Loucy (cell line): ENCODE results near the gene BMAL2.

Experiments
- H2AFZ ChIP-seq: fragments of 200-600 bp; sonication (generic); 2 replicates; pipeline ENCODE4 v1.6.0; 2016; ENCODE audit warnings: antibody characterized with exemption, mild to moderate bottlenecking, low read length, moderate library complexity
- H3F3A ChIP-seq: fragments of 200-600 bp; 2 replicates; pipeline ENCODE4 v1.6.0; 2016; ENCODE audit warnings: antibody characterized with exemption, low read depth, mild to moderate bottlenecking
- H3K27me3 ChIP-seq: fragments of 200-600 bp; sonication (generic); 2 replicates; pipeline ENCODE4 v1.6.1; 2014; ENCODE audit warnings: low read length, mild to moderate bottlenecking; ENCODE audit not compliant: insufficient read depth, poor library complexity, severe bottlenecking
- H3K36me3 ChIP-seq: fragments of 200-600 bp; sonication (generic); 2 replicates; pipeline ENCODE4 v1.6.1; 2016; ENCODE audit warnings: low read length; ENCODE audit not compliant: insufficient read depth
- H3K4me1 ChIP-seq: fragments of 200-600 bp; sonication (generic); 2 replicates; pipeline ENCODE4 v1.5.1; 2014; ENCODE audit warnings: low read length, mild to moderate bottlenecking; ENCODE audit not compliant: insufficient read depth, poor library complexity, severe bottlenecking
- H3K4me2 ChIP-seq: fragments of 200-600 bp; sonication (generic); 2 replicates; pipeline ENCODE4 v1.6.0; 2014; ENCODE audit warnings: antibody characterized with exemption, low read length, low read depth, mild to moderate bottlenecking; ENCODE audit not compliant: poor library complexity, severe bottlenecking
- H3K4me3 ChIP-seq: fragments of 200-600 bp; sonication (generic); 2 replicates; pipeline ENCODE4 v1.5.1; 2014; ENCODE audit warnings: low read length, mild to moderate bottlenecking, mixed read lengths; ENCODE audit not compliant: poor library complexity, severe bottlenecking
- H3K79me2 ChIP-seq: fragments of 200-600 bp; sonication (generic); 2 replicates; pipeline ENCODE4 v1.6.1; 2014; ENCODE audit warnings: low read length; ENCODE audit not compliant: insufficient read depth
- H3K9ac ChIP-seq: fragments of 200-600 bp; sonication (generic); 2 replicates; pipeline ENCODE4 v1.6.0; 2014; ENCODE audit warnings: mild to moderate bottlenecking, low read depth, low read length, moderate library complexity; ENCODE audit not compliant: poor library complexity, severe bottlenecking
- H3K9me2 ChIP-seq: fragments of 200-600 bp; sonication (generic); replicated peaks from 2 replicates; pipeline ENCODE4 v1.6.1; 2016; ENCODE audit warnings: low read depth, low read length, mixed read lengths
- H3K9me3 ChIP-seq: fragments of 200-600 bp; sonication (generic); 2 replicates; pipeline ENCODE4 v1.6.1; 2014; ENCODE audit warnings: mild to moderate bottlenecking, antibody characterized with exemption, low read length, low read depth; ENCODE audit not compliant: insufficient read depth
- H4K20me1 ChIP-seq: fragments of 200-600 bp; sonication (generic); 2 replicates; pipeline ENCODE4 v1.6.0; 2014; ENCODE audit warnings: antibody characterized with exemption, low read length, mild to moderate bottlenecking; ENCODE audit not compliant: insufficient read depth, poor library complexity, severe bottlenecking
- EZH2phosphoT487 ChIP-seq: fragments of 200-600 bp; IDR thresholded peaks from 2 replicates; pipeline ENCODE4 v1.6.1; 2018; ENCODE audit warnings: antibody characterized with exemption, mild to moderate bottlenecking, moderate library complexity, borderline replicate concordance
- TF ChIP-seq, protein P1 (sequence below): fragments of 200-600 bp; sonication (generic); conservative IDR thresholded peaks from 2 replicates; pipeline ENCODE4 v1.5.1; 2014; ENCODE audit warnings: mild to moderate bottlenecking, antibody characterized with exemption, low read length

Gene BMAL2

DNA sequence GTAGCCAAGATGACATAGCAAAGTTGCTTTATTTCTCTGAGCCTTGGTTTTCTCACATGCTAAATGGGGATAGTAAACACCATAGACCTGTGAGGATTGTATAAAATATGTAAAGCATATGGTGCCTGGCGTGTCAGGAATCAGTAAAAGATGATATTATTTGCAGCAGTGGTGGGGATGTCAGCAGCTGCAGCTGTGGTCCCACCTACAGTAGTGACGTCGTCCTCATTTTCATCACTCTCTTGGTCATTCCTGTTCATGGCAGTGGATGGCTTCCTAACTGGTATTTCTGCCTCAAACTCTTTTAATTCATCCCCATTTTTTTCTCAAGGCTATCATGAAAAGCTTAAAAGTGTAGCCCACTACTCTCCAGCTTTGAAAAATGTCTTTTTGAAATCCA is 12.1 kb downstream of the BMAL2 start:
- Histone ChIP-seq H3K4me3 (no peak overlapping the region), H3K79me2 (peaks cover 60% of the 10 kb centered on the region), H3F3A (no peaks in the 10 kb centered on the region), H3K4me2 (no peak overlapping the region), H3K9me3 (no peaks in the 10 kb centered on the region), H3K27me3 (no peaks in the 10 kb centered on the region), H3K9me2 (no peaks in the 10 kb centered on the region), H4K20me1 (no peaks in the 10 kb centered on the region), H3K4me1 (peaks cover 6% of the 10 kb centered on the region), H3K9ac (no peak overlapping the region), H3K36me3 (no peaks in the 10 kb centered on the region), H2AFZ (no peak overlapping the region)
- TF ChIP-seq, protein P1, sequence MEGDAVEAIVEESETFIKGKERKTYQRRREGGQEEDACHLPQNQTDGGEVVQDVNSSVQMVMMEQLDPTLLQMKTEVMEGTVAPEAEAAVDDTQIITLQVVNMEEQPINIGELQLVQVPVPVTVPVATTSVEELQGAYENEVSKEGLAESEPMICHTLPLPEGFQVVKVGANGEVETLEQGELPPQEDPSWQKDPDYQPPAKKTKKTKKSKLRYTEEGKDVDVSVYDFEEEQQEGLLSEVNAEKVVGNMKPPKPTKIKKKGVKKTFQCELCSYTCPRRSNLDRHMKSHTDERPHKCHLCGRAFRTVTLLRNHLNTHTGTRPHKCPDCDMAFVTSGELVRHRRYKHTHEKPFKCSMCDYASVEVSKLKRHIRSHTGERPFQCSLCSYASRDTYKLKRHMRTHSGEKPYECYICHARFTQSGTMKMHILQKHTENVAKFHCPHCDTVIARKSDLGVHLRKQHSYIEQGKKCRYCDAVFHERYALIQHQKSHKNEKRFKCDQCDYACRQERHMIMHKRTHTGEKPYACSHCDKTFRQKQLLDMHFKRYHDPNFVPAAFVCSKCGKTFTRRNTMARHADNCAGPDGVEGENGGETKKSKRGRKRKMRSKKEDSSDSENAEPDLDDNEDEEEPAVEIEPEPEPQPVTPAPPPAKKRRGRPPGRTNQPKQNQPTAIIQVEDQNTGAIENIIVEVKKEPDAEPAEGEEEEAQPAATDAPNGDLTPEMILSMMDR: no peak
- TF ChIP-seq EZH2phosphoT487: no peak

DNA sequence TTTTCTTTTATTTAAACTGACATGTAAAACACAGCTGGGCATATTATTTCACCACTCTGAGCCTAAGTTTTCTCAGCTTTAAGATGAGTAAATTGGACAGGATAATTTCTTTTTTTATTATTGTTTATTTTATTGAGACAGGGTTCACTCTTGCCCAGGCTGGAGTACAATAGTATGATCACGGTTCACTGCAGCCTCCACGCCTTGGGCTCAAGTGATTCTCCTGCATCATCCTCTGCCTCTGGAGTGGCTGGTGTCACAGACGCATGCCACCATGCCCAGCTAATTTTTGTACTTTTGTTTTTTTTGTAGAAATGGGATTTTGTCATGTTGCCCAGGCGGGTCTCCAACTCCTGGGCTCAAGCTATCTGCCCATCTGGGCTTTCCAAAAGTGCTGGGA is 12.7 kb downstream of the BMAL2 start:
- Histone ChIP-seq H3K36me3 (no peaks in the 10 kb centered on the region), H3K4me1 (peaks cover 6% of the 10 kb centered on the region), H3K4me3 (no peak overlapping the region), H3K9me2 (no peaks in the 10 kb centered on the region), H3K9me3 (no peaks in the 10 kb centered on the region), H3K79me2 (peaks cover 62% of the 10 kb centered on the region), H3K4me2 (no peak overlapping the region), H3F3A (no peaks in the 10 kb centered on the region), H2AFZ (no peak overlapping the region), H4K20me1 (no peaks in the 10 kb centered on the region), H3K9ac (no peak overlapping the region), H3K27me3 (no peaks in the 10 kb centered on the region)
- TF ChIP-seq EZH2phosphoT487: no peak
- TF ChIP-seq, protein P1: no peak

DNA sequence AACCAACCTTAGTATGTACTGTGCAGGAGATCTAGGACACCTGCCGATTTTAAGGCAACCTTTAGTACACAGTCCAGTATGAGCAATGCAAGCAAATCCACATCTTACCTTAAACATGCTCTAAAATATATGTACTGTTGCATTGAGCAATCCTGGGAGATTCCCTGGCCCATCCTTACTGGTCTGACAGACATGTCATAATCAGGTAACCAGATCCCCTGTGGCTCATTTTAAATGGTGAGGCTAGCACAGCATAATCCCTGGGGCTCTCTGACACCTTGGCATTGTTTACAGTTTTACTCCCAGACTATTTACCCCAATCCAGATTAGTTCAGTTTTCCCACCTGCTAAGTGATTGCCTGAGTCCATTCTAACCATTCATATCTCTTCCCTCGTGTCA is 15.1 kb downstream of the BMAL2 start:
- H3K9ac ChIP-seq: no peak overlapping the region
- no peaks in the 10 kb centered on the region for H4K20me1 ChIP-seq
- H3K4me2 ChIP-seq: no peak overlapping the region
- H3K9me2 ChIP-seq: no peaks in the 10 kb centered on the region
- no peaks in the 10 kb centered on the region for H3F3A ChIP-seq
- TF ChIP-seq EZH2phosphoT487: no peak
- TF ChIP-seq, protein P1: no peak
- peaks cover 47% of the 10 kb centered on the region for H3K79me2 ChIP-seq
- H3K4me1 ChIP-seq: peaks cover 6% of the 10 kb centered on the region
- H3K36me3 ChIP-seq: no peaks in the 10 kb centered on the region
- H3K9me3 ChIP-seq: no peaks in the 10 kb centered on the region
- H3K4me3 ChIP-seq: no peak overlapping the region
- no peak overlapping the region for H2AFZ ChIP-seq
- no peaks in the 10 kb centered on the region for H3K27me3 ChIP-seq
